HepG2 (cell line): ENCODE measurements around the gene CRLF1. TPM values are rescaled to one million over a fixed set of nuclear protein-coding genes. Genes with fewer than 3 reads are reported as not detected.

Experiments
- ATAC-seq: fragments of 200-7000 bp; cut with Tn5 transposase; 3 replicates; pipeline ENCODE4 v1.9.1; 2020; ENCODE audit warnings: mild to moderate bottlenecking, moderate library complexity
- BruUV-seq: library from RNA; stranded (reverse); fragments of 400-500 nt; replicated peaks from 2 replicates; lab custom pipeline; 2021; lab: Mats Ljungman, UMichigan
- CTCF ChIA-PET: fragments of 300-600 bp; formaldehyde crosslinking; extraction: SDS; loops from one replicate; lab custom pipeline; 2021; ENCODE audit warnings: low total read pairs, inconsistent platforms, low intra/inter-chr PET ratio; lab: Yijun Ruan, JAX
- POLR2A ChIA-PET: fragments of 350-600 bp; sonication (Branson Sonifier 250); formaldehyde crosslinking; loops from one replicate; lab custom pipeline; 2020; ENCODE audit warnings: antibody characterized with exemption, inconsistent platforms; lab: Yijun Ruan, JAX
- DNase-seq: peaks from one replicate; pipeline ENCODE4 v3.0.0-alpha.2; 2015; ENCODE audit warnings: low spot score
- FAIRE-seq: peaks from 3 replicates; lab custom pipeline; 2011; peaks lifted over from hg19 to GRCh38; lab: Jason Lieb, UNC
- H2AFZ ChIP-seq: one replicate; pipeline ENCODE4 v1.6.1; 2011; ENCODE audit warnings: low read length, inconsistent platforms
- H3K27ac ChIP-seq: fragments of 300-600 bp; 3 replicates; pipeline ENCODE4 v1.8.0; 2011; ENCODE audit warnings: mixed run types, mild to moderate bottlenecking, mixed read lengths, low read length, inconsistent platforms; ENCODE audit not compliant: insufficient read depth; ENCODE audit errors: extremely low read length
- H3K27me3 ChIP-seq, 2 experiments: fragments of 200-600 bp in 1 of 2; 2 replicates in 1 of 2; 3 replicates in 1 of 2; pipeline versions ENCODE4 v1.6.0 to v1.8.0; 2011; ENCODE audit warnings: low read length in 2 of 2, mild to moderate bottlenecking in 2 of 2, moderate library complexity in 2 of 2, inconsistent platforms in 1 of 2; ENCODE audit not compliant: insufficient read depth in 2 of 2, control insufficient read depth in 1 of 2
- H3K36me3 ChIP-seq, 2 experiments: fragments of 200-600 bp in 1 of 2; replicated peaks in 1 of 2; 2 replicates in 1 of 2; 3 replicates in 1 of 2; pipeline versions ENCODE4 v1.5.1 to v1.8.0; 2011; ENCODE audit warnings: low read length in 2 of 2, inconsistent platforms in 1 of 2; ENCODE audit not compliant: insufficient read depth in 2 of 2, control insufficient read depth in 1 of 2
- H3K4me1 ChIP-seq: 2 replicates; pipeline ENCODE4 v1.5.1; 2012; ENCODE audit warnings: low read length, inconsistent platforms; ENCODE audit not compliant: insufficient read depth
- H3K4me2 ChIP-seq: 2 replicates; pipeline ENCODE4 v1.6.0; 2011; ENCODE audit warnings: low read depth, low read length, inconsistent platforms
- H3K4me3 ChIP-seq, 3 experiments: fragments of 200-600 bp in 1 of 3; sonication (generic), shearing (Covaris generic) in 1 of 3; replicated peaks in 1 of 3; 2 replicates each; pipeline ENCODE4 v1.5.1; 2011 to 2016; ENCODE audit warnings: low read length in 3 of 3, inconsistent platforms in 2 of 3, low read depth in 2 of 3, mild to moderate bottlenecking in 2 of 3, control low read depth in 1 of 3, mixed read lengths in 1 of 3; ENCODE audit not compliant: insufficient read depth in 1 of 3
- H3K79me2 ChIP-seq: one replicate; pipeline ENCODE4 v1.6.1; 2011; ENCODE audit warnings: low read length, inconsistent platforms; ENCODE audit not compliant: insufficient read depth
- H3K9ac ChIP-seq: 2 replicates; pipeline ENCODE4 v1.6.0; 2011; ENCODE audit warnings: mild to moderate bottlenecking, low read depth, low read length, inconsistent platforms; ENCODE audit not compliant: insufficient read depth
- H3K9me3 ChIP-seq: 2 replicates; pipeline ENCODE4 v1.5.1; 2012; ENCODE audit warnings: mild to moderate bottlenecking, low read length
- H4K20me1 ChIP-seq: 2 replicates; pipeline ENCODE4 v1.6.0; 2011; ENCODE audit warnings: inconsistent platforms, mild to moderate bottlenecking, low read length, moderate library complexity; ENCODE audit not compliant: insufficient read depth
- ATAD3A ChIP-seq: sonication (generic); formaldehyde crosslinking; IDR thresholded peaks from 2 replicates; pipeline ENCODE4 v1.4.0; 2020; ENCODE audit warnings: missing genetic modification reagents
- HDAC1 ChIP-seq: sonication (generic); formaldehyde crosslinking; IDR thresholded peaks from 2 replicates; pipeline ENCODE4 v1.5.1; 2020; ENCODE audit warnings: mild to moderate bottlenecking, missing genetic modification reagents
- JARID2 ChIP-seq: sonication (generic); formaldehyde crosslinking; IDR thresholded peaks from 2 replicates; pipeline ENCODE4 v1.8.1; 2023; ENCODE audit warnings: missing genetic modification reagents, inconsistent platforms; ENCODE audit not compliant: insufficient replicate concordance
- KLF6 ChIP-seq: IDR thresholded peaks from 2 replicates; pipeline ENCODE4 v1.8.0; 2016; ENCODE audit warnings: missing biosample characterization, missing genetic modification reagents
- MED8 ChIP-seq: sonication (generic); formaldehyde crosslinking; IDR thresholded peaks from 2 replicates; pipeline ENCODE4 v1.8.1; 2023; ENCODE audit warnings: mild to moderate bottlenecking, missing genetic modification reagents; ENCODE audit not compliant: insufficient replicate concordance
- MTF2 ChIP-seq: sonication (generic); formaldehyde crosslinking; IDR thresholded peaks from 2 replicates; pipeline ENCODE4 v1.5.0; 2020; ENCODE audit warnings: missing genetic modification reagents, borderline replicate concordance
- PHF8 ChIP-seq: sonication (generic); formaldehyde crosslinking; IDR thresholded peaks from 2 replicates; pipeline ENCODE4 v1.5.0; 2020; ENCODE audit warnings: missing genetic modification reagents
- PLRG1 ChIP-seq: fragments of 450-650 bp; conservative IDR thresholded peaks from 2 replicates; pipeline ENCODE4 v1.6.1; 2016
- RFXANK ChIP-seq: IDR thresholded peaks from 2 replicates; pipeline ENCODE4 v1.6.1; 2016
- SALL1 ChIP-seq: sonication (generic); formaldehyde crosslinking; IDR thresholded peaks from 2 replicates; pipeline ENCODE4 v1.8.0; 2022; ENCODE audit warnings: mild to moderate bottlenecking, missing genetic modification reagents
- TEF ChIP-seq: sonication (generic); formaldehyde crosslinking; IDR thresholded peaks from 2 replicates; pipeline ENCODE4 v1.5.0; 2020; ENCODE audit warnings: missing genetic modification reagents
- YY1 ChIP-seq: IDR thresholded peaks from 2 replicates; pipeline ENCODE4 v1.6.1; 2011; ENCODE audit warnings: low read length, low read depth, moderate library complexity, mild to moderate bottlenecking; ENCODE audit not compliant: insufficient read depth, insufficient replicate concordance
- ZIK1 ChIP-seq: sonication (generic); formaldehyde crosslinking; IDR thresholded peaks from 2 replicates; pipeline ENCODE4 v1.5.0; 2020; ENCODE audit warnings: mild to moderate bottlenecking, low read depth, missing genetic modification reagents, borderline replicate concordance
- ZNF225 ChIP-seq: sonication (generic); formaldehyde crosslinking; IDR thresholded peaks from 2 replicates; pipeline ENCODE4 v1.4.0; 2020; ENCODE audit warnings: mild to moderate bottlenecking, missing genetic modification reagents
- ZNF230 ChIP-seq: sonication (generic); formaldehyde crosslinking; IDR thresholded peaks from 2 replicates; pipeline ENCODE4 v1.4.0; 2020; ENCODE audit warnings: mild to moderate bottlenecking, missing genetic modification reagents
- ZNF263 ChIP-seq: sonication (generic); formaldehyde crosslinking; IDR thresholded peaks from 2 replicates; pipeline ENCODE4 v1.4.0; 2020; ENCODE audit warnings: missing genetic modification reagents
- ZNF749 ChIP-seq: sonication (generic); formaldehyde crosslinking; IDR thresholded peaks from 2 replicates; pipeline ENCODE4 v1.8.0; 2022; ENCODE audit warnings: mild to moderate bottlenecking, missing genetic modification reagents, moderate library complexity, borderline replicate concordance
- ZSCAN21 ChIP-seq: sonication (generic); formaldehyde crosslinking; IDR thresholded peaks from 2 replicates; pipeline ENCODE4 v1.8.0; 2022; ENCODE audit warnings: mild to moderate bottlenecking, missing genetic modification reagents, moderate library complexity, borderline replicate concordance
- WGBS: methylation state at CpG from one replicate; pipeline ENCODE4 v1.1.6; 2017; ENCODE audit warnings: low lambda C conversion rate; 5-methylcytosine and 5-hydroxymethylcytosine counted together
- in situ Hi-C: cut with HindIII; loops from 2 replicates; pipeline ENCODE4 v1.10.0; 2017; ENCODE audit warnings: low pct_unique_long_range_greater_than_20kb; ENCODE audit not compliant: extremely low pct_ligation_motif_present
- intact Hi-C: fragments of 100-400 bp; cut with micrococcal nuclease; formaldehyde crosslinking; loops from one replicate; pipeline ENCODE4 v1.10.0; 2022; ENCODE audit not compliant: unreplicated experiment
- polyA plus RNA-seq, 8 experiments: library from polyadenylated mRNA; depleted of rRNA in 3 of 8; stranded (reverse) in 7 of 8; unstranded in 1 of 8; fragments of >200 nt; fragmentation: Illumina TruSeq in 4 of 8; extraction: Trizol in 4 of 8; gene quantifications; 2 replicates each; pipeline versions ENCODE4 v1.2.1 to v1.2.3, GENCODE V29; 2011 to 2016; ENCODE audit warnings: low read depth in 4 of 8, missing spikeins in 1 of 8, mixed read lengths in 1 of 8; ENCODE audit not compliant: insufficient read depth in 1 of 8
- total RNA-seq, 5 experiments: library from RNA; depleted of rRNA; stranded (reverse); fragments of >200 nt; fragmentation: Illumina TruSeq; extraction: Trizol; gene quantifications; 2 replicates each; pipeline ENCODE4 v1.2.3, GENCODE V29; 2016; ENCODE audit warnings: low read depth in 1 of 5
- TF ChIP-seq, protein P1 (sequence below): IDR thresholded peaks from 2 replicates; pipeline ENCODE4 v1.6.1; 2016; ENCODE audit warnings: missing biosample characterization, missing genetic modification reagents, low read depth
- TF ChIP-seq, protein P2 (sequence below): sonication (generic); formaldehyde crosslinking; IDR thresholded peaks from 2 replicates; pipeline ENCODE4 v1.4.0; 2020; ENCODE audit warnings: missing genetic modification reagents

CRLF1 gene
- total and polyA plus RNA-seq, 2 of the 13 experiments (the other 11 are each of a cell fraction or from before 2014, with no cell fraction given) = 217 to 296 TPM

DNA sequence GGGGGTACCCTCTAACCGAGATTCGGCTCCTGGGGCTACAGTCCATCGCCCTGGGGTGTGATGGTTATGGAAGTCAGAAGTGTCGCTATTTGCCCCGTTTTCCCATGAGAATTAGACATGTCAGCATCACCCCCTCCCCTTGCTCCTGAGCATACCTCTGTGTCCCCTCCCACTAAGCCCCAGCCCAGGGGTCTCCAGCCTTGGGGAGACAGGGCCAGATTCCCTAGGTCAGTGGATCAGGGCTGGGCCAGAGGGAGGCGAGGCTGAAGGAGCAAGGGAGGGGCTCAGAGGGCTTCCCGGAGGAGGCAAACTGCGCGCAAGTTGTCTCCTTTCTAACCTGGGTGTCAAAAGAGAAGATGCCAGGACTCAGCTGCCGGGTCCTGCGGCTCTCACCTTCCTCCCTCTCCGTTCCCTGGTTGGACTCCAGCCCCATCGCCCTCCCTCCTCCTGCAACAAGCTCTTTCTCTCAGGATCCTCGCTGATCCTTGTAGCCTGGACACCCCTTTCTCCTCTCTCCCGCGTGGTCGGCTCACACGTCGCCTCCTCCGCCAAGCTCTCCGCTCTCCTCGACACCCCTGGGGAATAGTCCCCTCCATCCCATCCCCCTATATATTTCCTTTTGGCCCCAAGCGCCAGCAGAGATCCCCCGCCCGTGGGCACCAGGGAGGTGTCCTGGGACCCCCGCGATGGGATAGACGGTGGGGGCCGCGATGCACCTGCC lies 5.6 kb upstream of the CRLF1 start:
- Histone ChIP-seq H3K27me3 (peaks cover 0 to 7% of the 10 kb centered on the region in 2 experiments; a peak in 2 of 5 replicates), H3K27ac (no peak overlapping the region)
- TF ChIP-seq HDAC1 (CRISPR knock-in tag) = no peak
- no peak; the same call in 1 of the 2 replicates for TF ChIP-seq KLF6 (CRISPR knock-in tag)
- no peak for TF ChIP-seq ZNF230
- TF ChIP-seq, protein P1, sequence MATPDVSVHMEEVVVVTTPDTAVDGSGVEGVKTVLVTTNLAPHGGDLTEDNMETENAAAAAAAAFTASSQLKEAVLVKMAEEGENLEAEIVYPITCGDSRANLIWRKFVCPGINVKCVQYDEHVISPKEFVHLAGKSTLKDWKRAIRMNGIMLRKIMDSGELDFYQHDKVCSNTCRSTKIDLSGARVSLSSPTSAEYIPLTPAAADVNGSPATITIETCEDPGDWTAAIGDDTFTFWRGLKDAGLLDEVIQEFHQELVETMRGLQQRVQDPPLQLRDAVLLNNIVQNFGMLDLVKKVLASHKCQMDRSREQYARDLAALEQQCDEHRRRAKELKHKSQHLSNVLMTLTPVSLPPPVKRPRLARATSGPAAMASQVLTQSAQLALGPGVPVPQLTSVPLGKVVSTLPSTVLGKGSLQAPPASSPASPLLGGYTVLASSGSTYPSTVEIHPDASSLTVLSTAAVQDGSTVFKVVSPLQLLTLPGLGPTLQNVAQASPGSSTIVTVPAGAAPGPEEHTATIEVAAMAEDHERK (CRISPR knock-in tag) = no peak
- peak; percentile 2 for TF ChIP-seq YY1
- TF ChIP-seq ZNF263 (CRISPR knock-in tag) = peak; percentile 55
- no peak for TF ChIP-seq ZIK1 (CRISPR knock-in tag)
- no peak for TF ChIP-seq PLRG1
- no peak for TF ChIP-seq SALL1 (CRISPR knock-in tag)
- TF ChIP-seq MED8 (CRISPR knock-in tag) = no peak
- TF ChIP-seq, protein P2, sequence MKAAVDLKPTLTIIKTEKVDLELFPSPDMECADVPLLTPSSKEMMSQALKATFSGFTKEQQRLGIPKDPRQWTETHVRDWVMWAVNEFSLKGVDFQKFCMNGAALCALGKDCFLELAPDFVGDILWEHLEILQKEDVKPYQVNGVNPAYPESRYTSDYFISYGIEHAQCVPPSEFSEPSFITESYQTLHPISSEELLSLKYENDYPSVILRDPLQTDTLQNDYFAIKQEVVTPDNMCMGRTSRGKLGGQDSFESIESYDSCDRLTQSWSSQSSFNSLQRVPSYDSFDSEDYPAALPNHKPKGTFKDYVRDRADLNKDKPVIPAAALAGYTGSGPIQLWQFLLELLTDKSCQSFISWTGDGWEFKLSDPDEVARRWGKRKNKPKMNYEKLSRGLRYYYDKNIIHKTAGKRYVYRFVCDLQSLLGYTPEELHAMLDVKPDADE (CRISPR knock-in tag) = no peak
- TF ChIP-seq MTF2 = peak; percentile 23; the same call in 1 of the 2 replicates
- no peak for TF ChIP-seq ZNF225 (CRISPR knock-in tag)
- TF ChIP-seq RFXANK (CRISPR knock-in tag) = no peak
- TF ChIP-seq ZNF749 (CRISPR knock-in tag) = peak; percentile 22; the same call in 1 of the 2 replicates
- no peak for TF ChIP-seq JARID2 (CRISPR knock-in tag)
- no peak for TF ChIP-seq ZSCAN21 (CRISPR knock-in tag)
- no peak for TF ChIP-seq PHF8 (CRISPR knock-in tag)
- TF ChIP-seq ATAD3A (CRISPR knock-in tag) = no peak
- TF ChIP-seq TEF = no peak

More for the DNA sequence above, 5.6 kb upstream of the CRLF1 start:
- H3K9me3 ChIP-seq = no peaks in the 10 kb centered on the region
- peak overlapping the region; percentile 100 for H3K4me2 ChIP-seq
- WGBS = 3% methylated on average over 22 of the region's 30 CpGs
- FAIRE-seq = no peak
- CTCF ChIA-PET = no interaction called here
- no peaks in the 10 kb centered on the region for H3K36me3 ChIP-seq
- H3K79me2 ChIP-seq = no peaks in the 10 kb centered on the region
- no peak overlapping the region for H2AFZ ChIP-seq
- H3K4me3 ChIP-seq = peak overlapping the region; percentile 48 to 75 (median 57)
- H3K9ac ChIP-seq = peak overlapping the region; percentile 57
- BruUV-seq = no TSS peak
- intact Hi-C loops (no loop called here), in situ Hi-C loops (no loop called here)
- POLR2A ChIA-PET = interaction anchor here (1.0 kb wide), 1 partner anchor 23 kb away, joined by 4 read pairs; the partner anchor contains the start of gene REX1BD
- peaks cover 53% of the 10 kb centered on the region for H3K4me1 ChIP-seq
- no peak for DNase-seq
- no peaks in the 10 kb centered on the region for H4K20me1 ChIP-seq
- no peak for ATAC-seq
